ENCODE data around the gene PTPRT. TPM values are rescaled to one million over a fixed set of nuclear protein-coding genes. Genes with fewer than 3 reads are reported as not detected.

The PTPRT gene
- total RNA-seq, 2 experiments from 2014 or later, result not detected

DNA sequence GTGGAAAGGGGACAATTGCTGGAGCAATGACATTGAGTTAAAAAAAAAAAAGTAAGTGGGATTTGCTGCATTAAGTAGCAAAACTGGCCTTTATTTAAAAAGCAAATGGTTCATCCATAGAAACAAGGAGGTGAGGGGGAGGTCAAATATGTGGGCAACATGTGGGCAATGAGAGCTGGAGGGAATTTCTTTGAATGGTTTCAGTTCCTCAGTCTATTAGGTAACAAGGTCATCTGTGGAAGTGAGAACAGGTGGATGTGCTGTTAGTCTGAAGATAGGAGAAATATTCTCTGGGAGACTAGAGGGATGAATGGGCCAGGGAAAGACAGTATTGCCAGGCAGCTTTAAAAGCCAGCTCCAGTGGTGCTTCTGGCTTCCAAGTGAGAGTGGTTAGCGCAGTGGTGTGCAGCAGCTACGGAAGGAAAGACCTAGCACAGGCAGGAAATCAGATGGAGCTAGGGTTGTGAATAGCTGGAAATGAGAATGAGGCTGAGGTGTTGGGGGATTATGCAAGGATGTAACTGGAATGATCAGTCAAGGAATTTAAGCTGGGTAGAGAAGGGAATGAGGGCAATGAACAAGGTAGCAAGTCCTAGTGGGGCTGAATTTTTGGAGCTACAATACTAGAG is 727.6 kb downstream of the PTPRT start:
- H3K27me3 Mint-ChIP-seq, result no peaks in the 10 kb centered on the region
- no peaks in the 10 kb centered on the region for H3K9me3 Mint-ChIP-seq
- POLR2A ChIA-PET, result no interaction called here
- no peaks in the 10 kb centered on the region for H3K36me3 Mint-ChIP-seq
- no peak for DNase-seq
- ATAC-seq (ENCODE audit: low read depth), result no peak
- no peak overlapping the region for H3K4me3 Mint-ChIP-seq
- H3K4me1 Mint-ChIP-seq, result no peaks in the 10 kb centered on the region
- no peak overlapping the region for H3K27ac Mint-ChIP-seq

DNA sequence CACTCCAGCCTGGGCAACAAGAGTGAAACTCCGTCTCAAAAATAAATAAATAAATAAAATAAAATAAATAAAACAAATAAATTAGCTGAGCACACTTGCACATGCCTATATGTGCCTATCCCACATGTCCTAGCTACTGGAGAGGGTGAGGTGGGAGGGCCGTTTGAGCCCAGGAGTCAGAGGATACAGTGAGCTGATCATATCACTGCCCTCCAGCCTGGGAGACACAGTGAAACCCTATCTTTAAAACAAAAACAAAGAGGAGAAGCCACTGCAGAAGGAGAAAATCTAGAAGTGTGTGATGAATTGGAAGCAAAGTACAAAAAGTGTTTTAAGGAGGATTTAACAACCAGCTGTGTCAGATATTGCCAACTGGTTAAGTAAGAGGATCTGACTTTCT is 728.4 kb downstream of the PTPRT start:
- no peak overlapping the region for H3K27ac Mint-ChIP-seq
- POLR2A ChIA-PET, result no interaction called here
- no peak for DNase-seq
- H3K36me3 Mint-ChIP-seq, result no peaks in the 10 kb centered on the region
- ATAC-seq (ENCODE audit: low read depth), result no peak
- H3K9me3 Mint-ChIP-seq, result no peaks in the 10 kb centered on the region
- H3K4me1 Mint-ChIP-seq, result no peaks in the 10 kb centered on the region
- no peaks in the 10 kb centered on the region for H3K27me3 Mint-ChIP-seq
- no peak overlapping the region for H3K4me3 Mint-ChIP-seq

DNA sequence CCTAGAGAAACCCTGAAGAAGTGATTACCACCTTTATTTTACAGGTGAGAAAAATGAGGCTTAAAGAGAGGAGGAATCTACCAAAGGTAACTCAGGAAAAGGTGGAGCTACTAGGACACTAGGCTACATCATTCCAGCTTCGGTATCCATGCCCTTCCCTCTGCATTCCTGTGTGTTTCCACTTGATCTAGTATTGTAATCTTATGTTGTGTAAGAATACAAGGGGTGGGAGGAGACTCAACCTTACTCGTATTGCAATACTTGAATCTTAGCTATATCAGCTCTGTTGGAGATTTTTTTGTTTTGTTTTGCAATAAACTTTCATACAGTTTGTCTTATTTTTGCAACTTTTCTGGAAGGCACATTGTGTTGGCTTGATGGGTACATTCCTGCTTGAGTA is 742.4 kb downstream of the PTPRT start:
- Mint-ChIP-seq H3K9me3 (peaks cover 5% of the 10 kb centered on the region), H3K27me3 (no peaks in the 10 kb centered on the region), H3K4me3 (no peak overlapping the region), H3K36me3 (no peaks in the 10 kb centered on the region), H3K27ac (no peak overlapping the region), H3K4me1 (no peaks in the 10 kb centered on the region)
- DNase-seq (no peak), ATAC-seq (ENCODE audit: low read depth) (no peak)
- POLR2A ChIA-PET, result no interaction called here

DNA sequence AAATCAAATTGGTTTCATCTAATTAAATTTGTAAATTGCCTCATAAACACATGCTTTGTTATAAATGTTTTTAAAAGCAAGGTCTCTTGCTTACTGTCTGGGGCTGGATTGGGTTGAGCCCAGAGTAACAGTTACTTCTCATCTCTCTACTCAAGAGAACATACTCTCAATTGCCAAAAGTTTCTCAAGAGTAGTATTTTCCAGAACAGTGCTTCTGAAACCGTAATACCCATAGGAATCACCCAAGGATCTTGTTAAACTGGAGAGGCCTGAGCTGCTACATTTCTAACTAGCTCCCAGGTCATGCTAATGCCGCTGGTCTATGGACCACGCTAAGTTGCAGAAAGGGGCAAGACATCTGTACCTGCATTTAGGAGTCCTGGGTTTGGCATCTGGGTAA is 744.9 kb downstream of the PTPRT start:
- no peak overlapping the region for H3K4me3 Mint-ChIP-seq
- no peaks in the 10 kb centered on the region for H3K27me3 Mint-ChIP-seq
- H3K4me1 Mint-ChIP-seq, result no peaks in the 10 kb centered on the region
- no peaks in the 10 kb centered on the region for H3K36me3 Mint-ChIP-seq
- POLR2A ChIA-PET, result no interaction called here
- no peak overlapping the region for H3K27ac Mint-ChIP-seq
- no peak for DNase-seq
- peaks cover 1% of the 10 kb centered on the region for H3K9me3 Mint-ChIP-seq
- ATAC-seq (ENCODE audit: low read depth), result no peak

DNA sequence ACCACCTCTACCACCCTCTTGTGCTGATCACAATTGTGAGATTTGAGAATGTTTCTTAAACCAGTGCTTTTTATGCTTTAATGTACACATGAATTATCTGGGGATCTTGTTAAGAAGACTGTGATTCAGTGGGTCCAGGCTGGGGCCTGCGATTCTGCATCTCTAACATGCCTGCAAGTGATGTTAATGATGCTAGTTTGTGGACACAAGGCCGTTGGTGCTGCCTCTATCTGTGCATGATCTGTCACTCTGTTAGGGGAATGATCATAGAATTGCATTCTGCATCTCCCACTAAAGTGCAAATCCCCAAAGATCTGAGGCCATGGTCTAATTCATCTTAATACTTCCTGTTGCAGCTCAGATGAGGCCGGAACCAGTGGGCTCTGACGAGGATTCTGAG is 746.5 kb downstream of the PTPRT start:
- ATAC-seq (ENCODE audit: low read depth) (no peak), DNase-seq (no peak)
- POLR2A ChIA-PET, result no interaction called here
- Mint-ChIP-seq H3K9me3 (peaks cover 1% of the 10 kb centered on the region), H3K36me3 (no peaks in the 10 kb centered on the region), H3K4me1 (no peaks in the 10 kb centered on the region), H3K27me3 (no peaks in the 10 kb centered on the region), H3K27ac (no peak overlapping the region), H3K4me3 (no peak overlapping the region)

DNA sequence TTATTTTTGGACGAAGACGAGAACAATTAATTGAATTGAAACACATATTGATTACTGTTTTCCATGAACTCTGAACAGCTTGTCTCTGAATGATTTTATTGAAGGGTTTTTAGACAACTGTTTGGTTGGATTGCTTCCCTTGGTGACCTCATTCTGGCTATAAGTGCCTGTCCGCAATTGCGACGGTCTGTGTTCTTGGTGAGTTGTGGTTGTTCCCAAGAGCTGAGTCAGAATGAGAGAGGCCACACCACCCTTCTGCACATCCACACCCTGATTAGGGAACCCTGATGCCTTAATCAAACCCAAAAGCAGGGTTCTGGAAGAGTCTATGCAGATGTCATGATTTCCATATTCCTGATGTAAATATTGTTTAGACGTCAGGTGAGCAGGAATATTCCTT is 747.0 kb downstream of the PTPRT start:
- POLR2A ChIA-PET, result no interaction called here
- ATAC-seq (ENCODE audit: low read depth), result no peak
- no peak overlapping the region for H3K27ac Mint-ChIP-seq
- H3K36me3 Mint-ChIP-seq, result no peaks in the 10 kb centered on the region
- peaks cover 1% of the 10 kb centered on the region for H3K9me3 Mint-ChIP-seq
- no peaks in the 10 kb centered on the region for H3K27me3 Mint-ChIP-seq
- DNase-seq, result no peak
- no peak overlapping the region for H3K4me3 Mint-ChIP-seq
- H3K4me1 Mint-ChIP-seq, result no peaks in the 10 kb centered on the region

DNA sequence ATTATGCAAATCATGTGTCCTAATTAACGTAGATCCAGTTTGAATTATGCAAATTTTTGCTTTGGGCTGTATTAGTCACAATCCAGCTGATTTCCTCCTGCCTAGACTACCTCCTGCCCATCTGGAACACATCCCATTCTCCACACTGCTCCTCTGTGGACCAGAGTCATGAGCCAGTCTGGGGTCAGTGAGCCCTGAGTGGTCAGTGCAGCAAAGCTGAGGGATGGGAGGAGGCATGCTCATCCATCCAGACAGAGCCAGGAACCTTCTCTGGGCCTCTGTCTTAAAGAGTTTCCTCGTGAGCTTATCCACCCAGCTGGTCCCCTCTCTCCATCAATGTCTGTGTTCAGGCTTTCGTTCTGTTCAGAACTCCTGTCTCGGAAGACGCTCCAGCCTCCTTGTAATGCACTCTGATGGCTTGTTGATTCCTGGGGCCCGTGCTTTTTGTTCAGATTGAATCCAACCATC is 747.8 kb downstream of the PTPRT start:
- POLR2A ChIA-PET, result no interaction called here
- Mint-ChIP-seq H3K4me1 (no peaks in the 10 kb centered on the region), H3K4me3 (no peak overlapping the region), H3K27ac (no peak overlapping the region), H3K36me3 (no peaks in the 10 kb centered on the region), H3K9me3 (peaks cover 1% of the 10 kb centered on the region), H3K27me3 (no peaks in the 10 kb centered on the region)
- no peak for DNase-seq
- no peak for ATAC-seq (ENCODE audit: low read depth)

DNA sequence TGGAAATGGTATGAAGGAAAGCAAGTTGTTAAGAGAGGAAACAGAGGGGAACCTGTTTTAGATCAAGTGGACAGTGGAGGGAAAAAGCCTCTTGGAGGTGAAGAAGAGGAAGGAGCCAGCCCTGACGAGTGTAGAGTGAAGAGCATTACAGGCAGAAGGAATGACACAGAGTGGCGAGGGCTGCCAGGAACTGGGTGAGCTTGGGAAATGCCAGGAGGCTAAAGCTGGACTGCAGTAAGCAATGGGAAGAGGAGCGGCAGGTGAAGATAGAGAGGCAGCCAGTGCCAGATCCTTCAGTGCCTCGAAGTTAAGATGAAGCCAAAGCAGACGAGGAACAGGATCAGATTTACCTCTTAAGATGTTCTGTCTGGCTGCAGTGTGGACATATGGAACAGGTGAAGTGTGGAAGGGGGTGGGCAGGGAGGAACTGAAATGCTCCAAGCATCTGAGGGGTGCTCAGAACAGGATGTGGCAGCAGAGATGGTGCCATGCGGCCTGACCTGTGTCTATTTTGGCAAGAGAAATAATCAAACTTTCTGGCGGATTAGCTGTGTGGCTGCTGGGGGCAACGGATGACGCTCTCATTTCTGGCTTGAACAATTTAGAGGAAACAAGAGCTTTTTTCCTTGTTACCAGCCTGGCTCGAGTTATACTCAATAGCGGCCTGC is 748.4 kb downstream of the PTPRT start:
- DNase-seq (no peak), ATAC-seq (ENCODE audit: low read depth) (no peak)
- H3K36me3 Mint-ChIP-seq, result no peaks in the 10 kb centered on the region
- peaks cover 1% of the 10 kb centered on the region for H3K9me3 Mint-ChIP-seq
- H3K4me3 Mint-ChIP-seq, result no peak overlapping the region
- H3K27me3 Mint-ChIP-seq, result no peaks in the 10 kb centered on the region
- POLR2A ChIA-PET, result no interaction called here
- no peak overlapping the region for H3K27ac Mint-ChIP-seq
- no peaks in the 10 kb centered on the region for H3K4me1 Mint-ChIP-seq

DNA sequence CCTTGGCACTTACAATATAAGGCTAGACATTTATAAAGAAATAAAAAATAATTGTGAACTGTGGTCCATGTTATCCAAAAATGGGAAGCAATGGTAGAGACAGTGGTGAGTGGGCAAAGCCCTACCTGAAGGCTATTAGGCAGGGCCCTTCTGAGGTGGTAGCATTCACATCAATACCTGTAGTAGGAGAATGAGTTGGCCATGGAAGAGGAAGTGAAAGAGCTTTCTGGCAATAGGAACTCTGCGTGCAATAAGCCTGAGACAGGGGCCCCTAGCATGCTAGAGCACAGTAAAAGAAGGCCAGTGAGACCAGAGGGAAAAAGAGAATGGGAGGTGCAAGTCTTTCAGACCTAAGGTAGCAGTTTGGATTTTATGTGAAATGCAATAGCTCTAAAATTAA is 754.5 kb downstream of the PTPRT start:
- POLR2A ChIA-PET, result no interaction called here
- Mint-ChIP-seq H3K27me3 (peaks cover 1% of the 10 kb centered on the region), H3K4me1 (no peaks in the 10 kb centered on the region), H3K36me3 (no peaks in the 10 kb centered on the region), H3K27ac (no peak overlapping the region), H3K4me3 (no peak overlapping the region), H3K9me3 (no peaks in the 10 kb centered on the region)
- ATAC-seq (ENCODE audit: low read depth) (no peak), DNase-seq (no peak)

DNA sequence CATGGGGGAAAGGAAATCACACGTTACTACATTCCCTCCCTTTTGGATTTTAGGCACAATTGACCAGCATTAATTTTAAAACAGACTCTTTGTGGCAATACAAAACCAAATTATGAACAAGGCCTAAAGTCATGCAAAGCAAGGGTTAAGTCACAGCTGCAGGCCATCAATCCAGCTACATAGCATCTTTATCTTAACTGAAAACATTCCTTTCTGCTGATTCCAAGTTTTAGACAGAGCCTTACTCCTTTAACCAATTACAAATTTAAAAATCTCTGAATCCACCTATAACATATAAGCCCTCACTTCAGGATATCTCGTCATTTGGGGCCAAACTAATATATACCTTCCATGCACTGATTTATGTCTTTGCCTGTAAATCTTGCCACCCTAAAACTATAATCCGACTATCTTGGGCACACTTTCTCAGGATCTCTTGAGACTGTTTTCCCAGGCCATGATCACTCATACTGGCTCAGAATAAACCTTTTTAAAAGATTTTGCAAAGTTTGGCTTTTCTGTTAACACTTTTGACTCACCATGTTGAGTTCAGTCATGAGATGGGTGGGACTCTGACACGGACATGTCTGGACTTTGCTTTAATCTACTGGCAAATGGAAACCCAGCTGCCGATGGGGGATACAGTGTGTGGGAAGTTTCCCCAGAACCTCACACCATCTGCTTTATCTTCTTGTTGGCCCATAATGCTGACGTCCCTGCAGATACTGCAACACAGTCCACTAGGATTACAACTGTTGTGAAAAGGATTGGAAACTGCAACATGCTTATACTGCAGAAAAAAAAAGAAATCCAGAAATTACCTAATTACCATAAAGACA is 757.0 kb downstream of the PTPRT start:
- H3K27me3 Mint-ChIP-seq, result peaks cover 1% of the 10 kb centered on the region
- H3K4me3 Mint-ChIP-seq, result no peak overlapping the region
- POLR2A ChIA-PET, result no interaction called here
- no peaks in the 10 kb centered on the region for H3K4me1 Mint-ChIP-seq
- ATAC-seq (ENCODE audit: low read depth) (no peak), DNase-seq (no peak)
- no peak overlapping the region for H3K27ac Mint-ChIP-seq
- no peaks in the 10 kb centered on the region for H3K36me3 Mint-ChIP-seq
- H3K9me3 Mint-ChIP-seq, result no peaks in the 10 kb centered on the region

DNA sequence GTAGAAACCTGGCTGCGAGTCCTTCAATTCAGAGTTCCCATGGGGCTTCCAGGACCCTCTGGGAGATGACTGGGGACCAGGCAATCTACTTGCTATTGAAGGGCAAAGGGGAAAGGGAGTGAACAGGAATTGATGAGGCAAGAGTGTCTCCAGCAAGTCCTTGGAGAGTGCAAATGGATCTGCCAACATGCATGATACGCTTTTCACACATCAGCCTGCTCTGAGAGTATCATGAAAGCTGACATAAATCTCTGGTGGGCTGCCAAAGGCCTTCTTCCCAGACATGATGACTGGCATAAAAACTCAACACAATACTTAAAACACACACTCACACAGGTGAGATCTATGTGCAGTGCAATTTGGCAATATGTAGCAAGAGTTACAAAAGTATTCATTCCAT is 759.1 kb downstream of the PTPRT start:
- no peak overlapping the region for H3K4me3 Mint-ChIP-seq
- peaks cover 1% of the 10 kb centered on the region for H3K27me3 Mint-ChIP-seq
- POLR2A ChIA-PET, result no interaction called here
- no peaks in the 10 kb centered on the region for H3K4me1 Mint-ChIP-seq
- no peak overlapping the region for H3K27ac Mint-ChIP-seq
- DNase-seq (no peak), ATAC-seq (ENCODE audit: low read depth) (no peak)
- H3K36me3 Mint-ChIP-seq, result no peaks in the 10 kb centered on the region
- no peaks in the 10 kb centered on the region for H3K9me3 Mint-ChIP-seq

DNA sequence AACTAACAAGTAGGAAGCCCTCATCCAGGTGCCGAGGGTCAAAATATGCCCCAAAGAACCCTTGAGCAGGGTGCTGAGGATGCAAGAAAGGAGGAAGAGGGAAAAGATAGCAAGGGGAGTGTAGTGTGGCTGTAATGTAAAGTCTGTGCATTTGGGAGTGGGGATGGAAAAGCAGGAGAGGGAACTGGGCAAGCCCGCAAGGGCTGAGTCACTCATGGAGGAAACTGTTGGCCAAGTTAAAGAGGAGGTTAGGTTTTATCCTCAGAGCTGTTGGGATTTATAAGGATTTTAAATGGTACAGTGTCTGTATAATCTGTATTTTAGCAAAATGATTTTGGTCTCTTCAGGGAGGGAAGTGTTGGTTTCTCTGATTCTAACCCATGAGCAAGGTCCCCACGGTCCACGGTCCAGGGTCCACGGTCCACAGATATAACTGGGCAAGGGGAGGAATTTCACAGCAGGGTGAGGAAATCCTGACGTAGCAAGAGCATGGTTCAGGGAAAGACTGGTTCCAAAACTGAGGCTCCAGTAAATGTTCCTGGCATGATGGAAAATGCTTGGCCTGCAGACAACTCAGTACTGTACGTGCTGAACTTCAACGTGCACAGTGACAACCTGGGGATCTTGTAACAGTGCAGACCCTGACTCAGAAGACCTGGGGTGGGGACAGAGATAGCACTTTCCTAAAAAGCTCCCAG is 759.8 kb downstream of the PTPRT start:
- Mint-ChIP-seq H3K4me3 (no peak overlapping the region), H3K27me3 (no peaks in the 10 kb centered on the region), H3K36me3 (no peaks in the 10 kb centered on the region), H3K4me1 (no peaks in the 10 kb centered on the region), H3K9me3 (no peaks in the 10 kb centered on the region), H3K27ac (no peak overlapping the region)
- no peak for DNase-seq
- no peak for ATAC-seq (ENCODE audit: low read depth)
- POLR2A ChIA-PET, result no interaction called here

DNA sequence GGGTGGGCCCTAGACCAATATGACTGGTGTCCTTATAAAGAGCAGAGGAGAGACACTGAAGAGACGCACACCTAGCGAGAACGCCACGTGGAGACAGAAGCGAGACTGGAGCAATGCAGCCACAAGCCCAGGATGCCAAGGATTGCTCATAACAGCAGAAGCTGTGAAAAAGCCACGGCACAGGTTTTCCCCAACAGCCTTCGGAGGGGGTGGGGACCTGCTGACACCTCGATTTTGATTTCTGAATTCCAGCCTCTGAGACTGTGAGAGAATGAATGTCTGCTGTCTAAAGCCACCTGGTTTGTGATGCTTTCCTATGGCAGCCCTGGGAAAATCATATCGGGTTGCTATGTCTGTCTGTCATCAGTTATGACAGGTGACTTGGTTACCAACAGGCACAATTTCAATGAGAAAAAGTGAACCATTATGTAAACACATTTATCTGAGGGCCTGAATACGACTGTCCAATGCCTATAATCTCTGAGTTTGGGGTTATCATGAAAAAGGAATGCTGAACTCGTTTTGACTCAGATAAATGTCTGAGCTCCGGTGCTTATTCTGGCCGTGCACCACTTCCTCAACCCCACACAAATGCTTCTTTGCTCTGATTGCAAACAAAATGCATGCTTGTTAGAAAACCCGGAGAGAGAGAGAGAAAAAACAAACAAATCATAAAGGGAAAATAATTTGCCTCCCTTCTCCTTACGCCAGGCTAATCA is 769.7 kb downstream of the PTPRT start:
- Mint-ChIP-seq H3K36me3 (no peaks in the 10 kb centered on the region), H3K27me3 (no peaks in the 10 kb centered on the region), H3K9me3 (peaks cover 2% of the 10 kb centered on the region), H3K27ac (no peak overlapping the region), H3K4me3 (no peak overlapping the region), H3K4me1 (no peaks in the 10 kb centered on the region)
- POLR2A ChIA-PET, result no interaction called here
- no peak for ATAC-seq (ENCODE audit: low read depth)
- DNase-seq, result no peak

Data from activated naive CD8-positive, alpha-beta T cell treated with anti-CD3 and anti-CD28 coated beads, Interleukin-2, amount 10 ng/mL, durations not matched to agents 7 days and 5 days (primary cell).